HG03039 (cell line): ENCODE results near the gene COL21A1.

ENCODE experiments used
- ATAC-seq: cut with Tn5 transposase; IDR thresholded peaks from one replicate; pipeline ENCODE4 v1.9.1; 2021; ENCODE audit warnings: mild to moderate bottlenecking, moderate library complexity; ENCODE audit not compliant: unreplicated experiment

Gene COL21A1

GRCh38 chr6:56051202-56051598, 196.2 kb downstream of the COL21A1 start:
- no peak for ATAC-seq

- no peak for ATAC-seq
Observed at GRCh38 chr6:56050530-56051201, 196.7 kb downstream of the COL21A1 start.

GRCh38 chr6:56048601-56049000, 198.8 kb downstream of the COL21A1 start:
- no peak for ATAC-seq

- no peak for ATAC-seq
Observed at GRCh38 chr6:56047931-56048540, 199.3 kb downstream of the COL21A1 start.

GRCh38 chr6:56046576-56046975, 200.8 kb downstream of the COL21A1 start:
- ATAC-seq, result no peak

GRCh38 chr6:56043761-56044160, 203.6 kb downstream of the COL21A1 start:
- ATAC-seq, result no peak

GRCh38 chr6:56043076-56043475, 204.3 kb downstream of the COL21A1 start:
- ATAC-seq, result no peak

- no peak for ATAC-seq
Observed at GRCh38 chr6:56041591-56041990, 205.8 kb downstream of the COL21A1 start.

GRCh38 chr6:56040889-56041301, 206.5 kb downstream of the COL21A1 start:
- no peak for ATAC-seq

- ATAC-seq, result no peak
Observed at GRCh38 chr6:56040223-56040622, 207.2 kb downstream of the COL21A1 start.

- ATAC-seq, result no peak
Observed at GRCh38 chr6:56038764-56039163, 208.6 kb downstream of the COL21A1 start.

- ATAC-seq, result no peak
Observed at GRCh38 chr6:56037601-56038000, 209.8 kb downstream of the COL21A1 start.

GRCh38 chr6:56036916-56037600, 210.3 kb downstream of the COL21A1 start:
- ATAC-seq, result no peak

GRCh38 chr6:56033401-56033800, 214.0 kb downstream of the COL21A1 start:
- ATAC-seq, result no peak

GRCh38 chr6:56032715-56033260, 214.6 kb downstream of the COL21A1 start:
- no peak for ATAC-seq

GRCh38 chr6:56027865-56028264, 219.5 kb downstream of the COL21A1 start:
- ATAC-seq, result no peak

GRCh38 chr6:56026455-56027180, 220.8 kb downstream of the COL21A1 start:
- ATAC-seq, result no peak

- no peak for ATAC-seq
Observed at GRCh38 chr6:56025795-56026194, 221.6 kb downstream of the COL21A1 start.

- no peak for ATAC-seq
Observed at GRCh38 chr6:56024931-56025330, 222.4 kb downstream of the COL21A1 start.

GRCh38 chr6:56023829-56024228, 223.6 kb downstream of the COL21A1 start:
- ATAC-seq, result no peak

- ATAC-seq, result no peak
Observed at GRCh38 chr6:56022678-56023077, 224.7 kb downstream of the COL21A1 start.
